ENCODE results near the gene SRSF6. TPM values are rescaled to one million over a fixed set of nuclear protein-coding genes. Genes with fewer than 3 reads are reported as not detected.
"Not testable (repeated sequence)": the region's sequence is repeated elsewhere in the genome, so short reads cannot be mapped to it uniquely, and the experiment has no call there.

The SRSF6 gene
- polyA plus RNA-seq, 1 donor = 168 TPM

DNA sequence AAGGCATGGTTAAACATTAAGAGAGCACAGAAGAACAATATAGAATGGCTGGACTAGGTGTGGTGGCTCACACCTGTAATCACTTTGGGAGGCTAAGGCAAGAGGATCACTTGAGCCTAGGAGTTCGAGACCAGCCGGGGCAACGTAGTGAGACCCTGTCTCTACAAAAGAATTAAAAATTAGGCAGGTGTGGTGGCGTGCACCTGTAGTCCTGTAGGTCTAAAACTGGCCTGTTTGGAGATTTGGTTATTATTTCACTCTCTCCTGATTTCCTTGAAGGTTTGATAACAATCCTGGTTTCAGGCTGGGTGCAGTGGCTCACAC is 15.6 kb downstream of the SRSF6 start:
- DNase-seq (ENCODE audit: low read depth) = no peak

DNA sequence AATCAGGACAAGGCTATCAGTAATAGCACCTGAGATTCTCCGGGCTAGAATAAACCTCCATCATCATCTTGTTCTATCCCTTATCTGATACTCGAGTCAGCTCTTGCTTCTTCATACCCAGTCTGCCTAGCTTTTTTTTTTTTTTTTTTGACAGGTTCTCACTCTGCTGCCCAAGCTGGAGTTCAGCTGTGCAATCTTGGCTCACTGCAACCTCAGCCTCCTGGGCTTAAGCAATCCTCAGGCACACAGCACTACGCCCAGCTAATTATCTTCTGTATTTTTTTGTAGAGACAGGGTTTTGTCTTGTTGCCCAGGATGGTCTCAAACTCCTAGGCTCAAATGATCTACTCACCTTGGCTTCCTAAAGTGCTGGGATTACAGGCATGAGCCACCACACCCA is 19.5 kb downstream of the SRSF6 start:
- DNase-seq (ENCODE audit: low read depth) = no peak

- no peak for DNase-seq (ENCODE audit: low read depth)
Observed at GRCh38 chr20:43477619-43478018, 19.9 kb downstream of the SRSF6 start.

GRCh38 chr20:43490038-43490437 is 32.3 kb downstream of the SRSF6 start:
- DNase-seq (ENCODE audit: low read depth) = no peak

DNA sequence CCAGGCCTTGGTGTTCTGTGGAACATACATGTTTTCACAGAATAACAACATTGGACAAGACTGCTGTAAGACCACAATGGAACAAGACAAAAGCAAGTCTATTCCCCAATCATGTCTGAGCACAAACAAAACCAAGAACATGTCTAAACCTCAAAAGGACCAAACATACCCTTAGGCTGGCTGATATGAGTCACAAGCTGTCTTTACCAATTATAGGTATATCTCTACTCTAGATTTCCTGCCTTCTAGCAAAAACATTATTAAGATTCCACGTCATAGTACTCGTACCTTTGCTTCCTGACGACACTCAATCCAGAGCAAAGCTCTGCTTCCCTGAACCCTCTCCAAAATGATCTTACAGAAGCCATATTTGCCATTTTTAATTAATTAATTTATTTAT is 34.4 kb downstream of the SRSF6 start:
- no peak for DNase-seq (ENCODE audit: low read depth)

- DNase-seq (ENCODE audit: low read depth) = no peak
Observed at GRCh38 chr20:43495388-43495787, 37.7 kb downstream of the SRSF6 start.

- not testable (repeated sequence) for DNase-seq (ENCODE audit: low read depth)
Observed at GRCh38 chr20:43502021-43502420, 44.3 kb downstream of the SRSF6 start.

- DNase-seq (ENCODE audit: low read depth) = no peak
Observed at GRCh38 chr20:43506238-43506637, 48.5 kb downstream of the SRSF6 start.

GRCh38 chr20:43507150-43508080 is 49.7 kb downstream of the SRSF6 start, which contains the start of gene L3MBTL1:
TSS of gene L3MBTL1 (plus strand) at chr20:43507697. CDS start at chr20:43513504, 5,807 bp downstream.
- no peak for DNase-seq (ENCODE audit: low read depth)

DNA sequence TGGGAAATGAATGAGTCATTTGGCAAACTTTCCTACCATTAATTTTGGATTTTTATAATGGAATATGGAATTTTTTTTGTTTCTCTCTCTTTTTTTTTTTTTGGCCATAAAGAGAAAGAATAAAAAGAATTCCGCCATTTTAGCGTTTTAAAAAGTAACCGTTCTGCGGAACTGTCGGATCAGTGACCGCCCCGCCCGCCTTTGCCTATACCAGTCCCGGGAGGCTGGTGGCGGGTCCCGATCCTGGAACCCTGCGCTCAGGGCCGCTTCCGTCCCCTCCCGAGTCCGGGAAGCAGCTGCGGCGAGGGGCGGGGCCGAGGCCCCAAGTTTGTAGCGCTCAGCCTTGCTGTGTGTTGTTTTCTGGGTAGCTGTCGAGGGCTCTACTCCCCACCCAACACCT is 50.4 kb downstream of the SRSF6 start:
- no peak for DNase-seq (ENCODE audit: low read depth)

DNA sequence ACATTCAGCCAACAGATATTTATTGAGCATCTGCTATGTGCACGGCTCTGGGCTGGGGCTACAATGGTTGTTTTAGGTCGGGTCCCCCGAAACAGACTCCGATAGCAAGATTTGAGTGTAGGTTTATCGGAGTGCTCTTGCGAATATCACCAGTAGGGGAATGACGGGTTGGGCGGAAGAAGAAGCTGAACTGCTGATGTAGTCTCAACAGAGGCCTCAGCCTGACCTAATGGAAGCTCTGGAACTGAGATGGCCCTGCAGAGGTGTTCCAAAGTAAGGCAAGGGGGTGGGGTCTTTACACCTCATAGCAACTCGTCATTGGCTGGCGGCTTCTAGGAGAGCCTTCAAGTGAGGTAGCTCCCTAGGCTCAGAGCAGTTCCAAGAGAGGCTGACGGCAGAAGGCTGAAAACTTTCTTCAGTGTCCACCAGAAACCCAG is 50.9 kb downstream of the SRSF6 start:
- no peak for DNase-seq (ENCODE audit: low read depth)

DNA sequence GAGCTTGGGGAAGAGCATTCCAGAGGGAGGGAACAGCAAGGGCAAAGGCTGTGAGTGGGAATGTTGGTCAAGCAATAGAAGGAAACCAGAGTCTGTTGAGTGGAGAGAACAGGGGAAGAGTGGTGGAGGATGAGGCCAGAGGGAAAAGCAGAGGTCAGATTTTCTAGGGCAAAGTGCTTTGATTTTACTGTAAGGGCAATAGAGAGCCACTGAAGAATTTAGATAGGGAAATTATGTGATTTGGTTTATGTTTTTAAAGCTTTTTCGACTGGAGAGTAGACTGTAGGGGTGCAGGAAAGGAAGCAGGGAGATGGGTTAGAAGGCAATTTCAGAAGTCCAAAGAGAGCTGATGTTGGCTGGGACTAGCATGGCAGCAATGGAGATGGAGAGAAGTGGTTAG is 54.2 kb downstream of the SRSF6 start:
- no peak for DNase-seq (ENCODE audit: low read depth)

- DNase-seq (ENCODE audit: low read depth) = no peak
Observed at GRCh38 chr20:43513372-43513930, 55.8 kb downstream of the SRSF6 start.

Other genes with a start within 250 kb of the SRSF6 start
- 10.4 TPM for gene L3MBTL1, start 49.8 kb downstream of the SRSF6 start, polyA plus RNA-seq (ENCODE audit: insufficient read length)
- gene SGK2, start 101.1 kb downstream of the SRSF6 start, polyA plus RNA-seq (ENCODE audit: insufficient read length) = 1.7 TPM
- 23.4 TPM for gene IFT52, start 133.0 kb downstream of the SRSF6 start, polyA plus RNA-seq (ENCODE audit: insufficient read length)
- gene MYBL2, start 209.2 kb downstream of the SRSF6 start, polyA plus RNA-seq (ENCODE audit: insufficient read length) = 12.1 TPM

Data from forelimb muscle (tissue), 1 donor.